HEK293T (cell line): ENCODE measurements around the gene CIB4.

Experiments
- CTCF ChIA-PET: fragments of 350-600 bp; formaldehyde crosslinking; extraction: SDS; loops from one replicate; lab custom pipeline; 2021; ENCODE audit warnings: antibody characterized with exemption, inconsistent platforms; lab: Yijun Ruan, JAX
- POLR2A ChIA-PET: fragments of 350-600 bp; formaldehyde crosslinking; extraction: SDS; loops from one replicate; lab custom pipeline; 2020; ENCODE audit warnings: antibody characterized with exemption, inconsistent platforms; lab: Yijun Ruan, JAX
- DNase-seq: peaks from one replicate; pipeline ENCODE4 v3.0.0; 2012; ENCODE audit warnings: mixed read lengths; ENCODE audit errors: extremely low spot score
- ARNT ChIP-seq: fragments of 450-650 bp; IDR thresholded peaks from 2 replicates; pipeline ENCODE4 v1.6.1; 2017; ENCODE audit warnings: mild to moderate bottlenecking
- BHLHE40 ChIP-seq: fragments of 450-650 bp; IDR thresholded peaks from 2 replicates; pipeline ENCODE4 v1.6.1; 2016; ENCODE audit warnings: mild to moderate bottlenecking, moderate library complexity, borderline replicate concordance
- CTBP1 ChIP-seq: fragments of 450-650 bp; IDR thresholded peaks from 2 replicates; pipeline ENCODE4 v1.6.1; 2016; ENCODE audit warnings: borderline replicate concordance
- ELF4 ChIP-seq: fragments of 450-650 bp; IDR thresholded peaks from 2 replicates; pipeline ENCODE4 v1.6.1; 2017; ENCODE audit warnings: antibody characterized with exemption
- FOXA1 ChIP-seq: fragments of 450-650 bp; IDR thresholded peaks from 2 replicates; pipeline ENCODE4 v1.6.1; 2016; ENCODE audit warnings: mild to moderate bottlenecking
- FOXK2 ChIP-seq: fragments of 450-650 bp; IDR thresholded peaks from 2 replicates; pipeline ENCODE4 v1.6.1; 2016; ENCODE audit warnings: mild to moderate bottlenecking
- FOXM1 ChIP-seq: fragments of 450-650 bp; IDR thresholded peaks from 2 replicates; pipeline ENCODE4 v1.6.1; 2017; ENCODE audit warnings: mild to moderate bottlenecking, borderline replicate concordance
- HDGF ChIP-seq: fragments of 450-650 bp; IDR thresholded peaks from 2 replicates; pipeline ENCODE4 v1.6.1; 2017; ENCODE audit warnings: antibody characterized with exemption, borderline replicate concordance
- L3MBTL2 ChIP-seq: fragments of 450-650 bp; conservative IDR thresholded peaks from 2 replicates; pipeline ENCODE4 v1.6.1; 2016; ENCODE audit warnings: mild to moderate bottlenecking
- LEF1 ChIP-seq: fragments of 450-650 bp; IDR thresholded peaks from 2 replicates; pipeline ENCODE4 v1.6.1; 2017; ENCODE audit warnings: mild to moderate bottlenecking, borderline replicate concordance
- NFRKB ChIP-seq: fragments of 450-650 bp; IDR thresholded peaks from 2 replicates; pipeline ENCODE4 v1.6.1; 2016; ENCODE audit warnings: mild to moderate bottlenecking, moderate library complexity
- PKNOX1 ChIP-seq: fragments of 450-650 bp; IDR thresholded peaks from 2 replicates; pipeline ENCODE4 v1.6.1; 2016
- SP1 ChIP-seq: fragments of 450-650 bp; IDR thresholded peaks from 2 replicates; pipeline ENCODE4 v1.6.1; 2017
- SUZ12 ChIP-seq: fragments of 450-650 bp; IDR thresholded peaks from 2 replicates; pipeline ENCODE4 v1.6.1; 2016; ENCODE audit warnings: mild to moderate bottlenecking
- TARDBP ChIP-seq: fragments of 450-650 bp; IDR thresholded peaks from 2 replicates; pipeline ENCODE4 v1.6.1; 2016
- ZNF384 ChIP-seq: fragments of 450-650 bp; IDR thresholded peaks from 2 replicates; pipeline ENCODE4 v1.6.1; 2016

The CIB4 gene

GRCh38 chr2:26627350-26628105, 13.6 kb downstream of the CIB4 start:
- CTCF ChIA-PET = no interaction called here
- no peak for DNase-seq
- POLR2A ChIA-PET = no interaction called here
- TF ChIP-seq CTBP1 (no peak), SUZ12 (no peak), BHLHE40 (no peak), HDGF (no peak), FOXM1 (no peak), FOXA1 (no peak), TARDBP (no peak), FOXK2 (no peak), ELF4 (no peak), ARNT (no peak), ZNF384 (no peak), PKNOX1 (no peak), LEF1 (no peak), SP1 (no peak), NFRKB (no peak), L3MBTL2 (no peak)

GRCh38 chr2:26626606-26627005, 14.6 kb downstream of the CIB4 start:
- CTCF ChIA-PET = no interaction called here

GRCh38 chr2:26623541-26624495, 17.3 kb downstream of the CIB4 start:
- no peak for TF ChIP-seq FOXA1
- TF ChIP-seq FOXK2 = no peak
- TF ChIP-seq TARDBP = no peak
- TF ChIP-seq ELF4 = no peak
- TF ChIP-seq ARNT = no peak
- TF ChIP-seq PKNOX1 = no peak
- TF ChIP-seq ZNF384 = no peak
- TF ChIP-seq HDGF = no peak
- no peak for TF ChIP-seq LEF1
- TF ChIP-seq CTBP1 = no peak
- no peak for TF ChIP-seq NFRKB
- CTCF ChIA-PET = interaction anchor here (1.2 kb wide), 1 partner anchor 11 kb away, joined by 3 read pairs; no protein-coding TSS in a partner anchor
- POLR2A ChIA-PET = no interaction called here
- no peak for DNase-seq

More at GRCh38 chr2:26626606-26627005, 14.6 kb downstream of the CIB4 start:
- no peak for DNase-seq
- TF ChIP-seq HDGF (no peak), CTBP1 (no peak), FOXK2 (no peak), NFRKB (no peak), ZNF384 (no peak), FOXM1 (no peak), L3MBTL2 (no peak), SP1 (no peak), BHLHE40 (no peak), FOXA1 (no peak), ELF4 (no peak), ARNT (no peak), SUZ12 (no peak)
- POLR2A ChIA-PET = no interaction called here

DNA sequence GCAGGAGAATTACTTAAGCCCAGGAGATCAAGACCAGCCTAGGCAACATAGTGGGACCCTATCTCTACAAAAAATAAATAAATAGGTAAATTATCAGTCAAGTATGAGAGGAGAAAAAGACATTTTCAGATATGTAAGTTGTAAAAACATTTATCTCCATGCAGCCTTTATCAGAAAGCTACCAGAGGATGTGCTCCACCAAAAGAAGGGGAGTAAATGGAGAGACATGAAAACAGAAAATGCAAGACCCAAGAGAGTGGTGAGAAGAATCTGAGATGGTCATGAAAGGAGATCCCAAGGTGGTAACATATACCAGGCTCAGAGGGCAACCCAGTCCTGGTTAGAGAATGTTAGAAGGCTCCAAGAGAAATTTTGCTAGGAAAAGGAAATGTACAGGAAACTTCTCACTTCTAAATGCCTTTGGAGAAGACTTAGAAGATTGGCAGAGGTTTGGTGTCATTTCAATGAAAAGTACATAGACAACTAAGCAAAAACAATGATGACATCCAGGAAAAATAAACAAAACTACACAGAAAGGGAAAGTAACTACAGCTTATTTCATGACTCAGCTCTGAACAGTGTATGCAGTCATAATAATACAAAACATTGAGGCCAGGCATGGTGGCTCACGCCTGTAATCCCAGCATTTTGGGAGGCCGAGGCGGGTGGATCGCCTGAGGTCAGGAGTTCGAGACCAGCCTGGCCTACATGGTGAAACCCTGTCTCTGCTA, 19.5 kb downstream of the CIB4 start:
- no peak for TF ChIP-seq CTBP1
- no peak for TF ChIP-seq FOXK2
- no peak for TF ChIP-seq PKNOX1
- TF ChIP-seq HDGF = no peak
- CTCF ChIA-PET = no interaction called here

GRCh38 chr2:26620031-26620605, 21.0 kb downstream of the CIB4 start:
- TF ChIP-seq ZNF384 = no peak
- no peak for TF ChIP-seq L3MBTL2
- TF ChIP-seq HDGF = no peak
- no peak for TF ChIP-seq LEF1
- no peak for TF ChIP-seq NFRKB
- no peak for TF ChIP-seq PKNOX1
- TF ChIP-seq BHLHE40 = no peak
- TF ChIP-seq FOXA1 = no peak
- no peak for TF ChIP-seq CTBP1
- TF ChIP-seq ARNT = no peak
- TF ChIP-seq ELF4 = no peak
- no peak for TF ChIP-seq SUZ12
- no peak for TF ChIP-seq FOXK2
- no peak for TF ChIP-seq TARDBP
- TF ChIP-seq FOXM1 = no peak
- ChIA-PET POLR2A (no interaction called here), CTCF (no interaction called here)
- DNase-seq = no peak

More for the DNA sequence above, 19.5 kb downstream of the CIB4 start:
- POLR2A ChIA-PET = no interaction called here
- DNase-seq = no peak
